Measurements from ENCODE around the gene KCNA2.

DNA sequence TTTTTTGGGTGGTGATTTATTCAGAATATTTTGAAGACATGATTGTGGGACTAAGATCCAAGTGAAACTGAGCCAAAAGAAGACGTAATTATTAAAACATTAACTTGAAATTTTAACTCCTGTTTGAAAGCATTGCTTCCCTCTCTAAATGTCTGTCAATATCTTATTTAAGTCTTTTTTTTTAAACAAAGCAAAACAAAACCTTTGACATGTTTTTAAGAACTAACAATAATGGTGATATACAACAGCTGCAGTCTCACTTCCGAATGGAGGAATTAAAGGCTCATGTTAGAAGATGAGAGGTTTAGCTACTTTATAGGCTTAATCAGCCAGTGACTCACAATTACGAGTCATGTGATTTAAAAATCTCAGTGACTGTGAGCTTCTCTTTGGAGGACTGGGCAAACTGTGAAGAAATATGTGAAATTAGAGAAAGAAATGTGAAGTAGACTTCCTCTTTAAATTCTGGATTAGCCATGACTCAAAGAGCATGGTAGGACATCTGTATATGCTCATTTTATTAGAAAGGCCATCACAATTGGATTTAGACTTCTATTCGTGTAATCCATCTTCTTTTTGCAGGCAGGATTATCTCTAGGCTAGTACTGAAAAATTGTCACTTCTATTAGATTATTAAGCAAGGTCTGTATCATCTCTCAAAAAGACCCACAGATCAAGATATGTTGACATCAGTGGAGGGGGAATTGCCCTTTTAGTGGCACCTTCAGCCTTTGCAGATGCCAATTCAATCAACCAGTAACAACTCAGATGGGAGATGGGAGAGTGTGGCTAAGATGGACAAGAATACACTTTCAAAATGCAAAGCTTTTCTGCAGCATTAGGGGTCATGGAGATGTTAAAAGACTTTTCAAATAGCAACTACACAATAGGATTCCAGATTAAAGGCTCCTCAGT, 39.9 kb upstream of the KCNA2 start:
- TF ChIP-seq, protein P1, sequence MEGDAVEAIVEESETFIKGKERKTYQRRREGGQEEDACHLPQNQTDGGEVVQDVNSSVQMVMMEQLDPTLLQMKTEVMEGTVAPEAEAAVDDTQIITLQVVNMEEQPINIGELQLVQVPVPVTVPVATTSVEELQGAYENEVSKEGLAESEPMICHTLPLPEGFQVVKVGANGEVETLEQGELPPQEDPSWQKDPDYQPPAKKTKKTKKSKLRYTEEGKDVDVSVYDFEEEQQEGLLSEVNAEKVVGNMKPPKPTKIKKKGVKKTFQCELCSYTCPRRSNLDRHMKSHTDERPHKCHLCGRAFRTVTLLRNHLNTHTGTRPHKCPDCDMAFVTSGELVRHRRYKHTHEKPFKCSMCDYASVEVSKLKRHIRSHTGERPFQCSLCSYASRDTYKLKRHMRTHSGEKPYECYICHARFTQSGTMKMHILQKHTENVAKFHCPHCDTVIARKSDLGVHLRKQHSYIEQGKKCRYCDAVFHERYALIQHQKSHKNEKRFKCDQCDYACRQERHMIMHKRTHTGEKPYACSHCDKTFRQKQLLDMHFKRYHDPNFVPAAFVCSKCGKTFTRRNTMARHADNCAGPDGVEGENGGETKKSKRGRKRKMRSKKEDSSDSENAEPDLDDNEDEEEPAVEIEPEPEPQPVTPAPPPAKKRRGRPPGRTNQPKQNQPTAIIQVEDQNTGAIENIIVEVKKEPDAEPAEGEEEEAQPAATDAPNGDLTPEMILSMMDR (IDR thresholded peaks at IDR 0.05; ENCODE audit: insufficient read depth, low read length), result no peak
- TF ChIP-seq, protein P2, sequence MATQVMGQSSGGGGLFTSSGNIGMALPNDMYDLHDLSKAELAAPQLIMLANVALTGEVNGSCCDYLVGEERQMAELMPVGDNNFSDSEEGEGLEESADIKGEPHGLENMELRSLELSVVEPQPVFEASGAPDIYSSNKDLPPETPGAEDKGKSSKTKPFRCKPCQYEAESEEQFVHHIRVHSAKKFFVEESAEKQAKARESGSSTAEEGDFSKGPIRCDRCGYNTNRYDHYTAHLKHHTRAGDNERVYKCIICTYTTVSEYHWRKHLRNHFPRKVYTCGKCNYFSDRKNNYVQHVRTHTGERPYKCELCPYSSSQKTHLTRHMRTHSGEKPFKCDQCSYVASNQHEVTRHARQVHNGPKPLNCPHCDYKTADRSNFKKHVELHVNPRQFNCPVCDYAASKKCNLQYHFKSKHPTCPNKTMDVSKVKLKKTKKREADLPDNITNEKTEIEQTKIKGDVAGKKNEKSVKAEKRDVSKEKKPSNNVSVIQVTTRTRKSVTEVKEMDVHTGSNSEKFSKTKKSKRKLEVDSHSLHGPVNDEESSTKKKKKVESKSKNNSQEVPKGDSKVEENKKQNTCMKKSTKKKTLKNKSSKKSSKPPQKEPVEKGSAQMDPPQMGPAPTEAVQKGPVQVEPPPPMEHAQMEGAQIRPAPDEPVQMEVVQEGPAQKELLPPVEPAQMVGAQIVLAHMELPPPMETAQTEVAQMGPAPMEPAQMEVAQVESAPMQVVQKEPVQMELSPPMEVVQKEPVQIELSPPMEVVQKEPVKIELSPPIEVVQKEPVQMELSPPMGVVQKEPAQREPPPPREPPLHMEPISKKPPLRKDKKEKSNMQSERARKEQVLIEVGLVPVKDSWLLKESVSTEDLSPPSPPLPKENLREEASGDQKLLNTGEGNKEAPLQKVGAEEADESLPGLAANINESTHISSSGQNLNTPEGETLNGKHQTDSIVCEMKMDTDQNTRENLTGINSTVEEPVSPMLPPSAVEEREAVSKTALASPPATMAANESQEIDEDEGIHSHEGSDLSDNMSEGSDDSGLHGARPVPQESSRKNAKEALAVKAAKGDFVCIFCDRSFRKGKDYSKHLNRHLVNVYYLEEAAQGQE (IDR thresholded peaks at IDR 0.05; ENCODE audit: insufficient replicate concordance, low read depth), result no peak
- peak; percentile 25; the same call in 1 of the 2 replicates for TF ChIP-seq SPI1 (IDR thresholded peaks at IDR 0.05; ENCODE audit: borderline replicate concordance, low read depth)

All from HL-60 (cell line).